ENCODE results near the gene PSMC3IP.

Gene PSMC3IP

GRCh38 chr17:42613699-42614295 lies 36.3 kb upstream of the PSMC3IP start:
- H3K36me3 ChIP-seq (ENCODE audit: control insufficient read depth in 2 of 2, insufficient read depth in 1 of 2, low read length in 2 of 2): peaks cover 32 to 56% of the 10 kb centered on the region in 2 experiments
- TF ChIP-seq ZNF223 (tag by site-specific recombination; IDR thresholded peaks at IDR 0.05): 0 out of 2 replicates have a peak, but pooled peaks have one; percentile 70
- 0 out of 2 replicates have a peak, but pooled peaks have one; percentile 18 for TF ChIP-seq ATF2 (tag by site-specific recombination; IDR thresholded peaks at IDR 0.05; ENCODE audit: low read depth)
- no peak for TF ChIP-seq ZNF19 (tag by site-specific recombination; IDR thresholded peaks at IDR 0.05; ENCODE audit: low read depth)
- TF ChIP-seq ZNF600 (tag by site-specific recombination; IDR thresholded peaks at IDR 0.05): no peak
- CTCF ChIA-PET: interaction anchor here (0.7 to 0.8 kb wide), 2 partner anchors 9 to 67 kb away, joined by 3 to 4 read pairs; no protein-coding TSS in a partner anchor
- H3K4me3 ChIP-seq (ENCODE audit: low read depth, low read length): no peak overlapping the region
- POLR2A ChIA-PET: interaction anchor here (1.1 kb wide), 1 partner anchor 10 kb away, joined by 3 read pairs; no protein-coding TSS in a partner anchor
- no peak overlapping the region for H3K27ac ChIP-seq (ENCODE audit: extremely low read depth, low read depth, low read length)
- H3K4me1 ChIP-seq (ENCODE audit: control insufficient read depth, insufficient read depth, low read length): no peaks in the 10 kb centered on the region
- no peaks in the 10 kb centered on the region for H3K9me3 ChIP-seq (ENCODE audit: control insufficient read depth, insufficient read depth, low read depth, low read length)

DNA sequence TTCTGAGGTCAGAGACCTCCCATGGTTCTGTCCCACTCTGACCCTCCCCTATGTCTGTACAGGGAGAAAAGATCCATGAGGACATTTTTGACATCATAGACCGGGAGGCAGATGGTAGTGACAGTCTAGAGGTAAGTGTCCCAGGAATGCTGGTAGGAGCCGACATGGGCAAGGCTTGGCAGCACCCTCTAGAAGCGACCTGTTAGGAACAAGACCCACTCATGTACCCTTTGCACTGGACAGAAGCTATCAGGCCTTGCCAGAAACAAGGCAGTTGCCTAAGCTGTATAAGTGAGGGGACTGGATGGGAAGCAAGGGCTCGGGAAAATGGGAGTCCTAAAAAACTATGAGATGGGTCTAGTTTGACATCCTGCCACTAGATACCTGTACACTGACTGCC lies 34.5 kb upstream of the PSMC3IP start:
- ChIA-PET CTCF (interaction anchor here (1.3 to 1.8 kb wide), 3 partner anchors 12 to 151 kb away, joined by 4 to 5 read pairs (median 5); no protein-coding TSS in a partner anchor), POLR2A (interaction anchor here (2.1 kb wide), 1 partner anchor 34 kb away, joined by 5 read pairs; no protein-coding TSS in a partner anchor)
- no peak for TF ChIP-seq ZSCAN5A (tag by site-specific recombination; IDR thresholded peaks at IDR 0.05)
- TF ChIP-seq YY2 (tag by site-specific recombination; IDR thresholded peaks at IDR 0.05): no peak
- TF ChIP-seq, protein P1, sequence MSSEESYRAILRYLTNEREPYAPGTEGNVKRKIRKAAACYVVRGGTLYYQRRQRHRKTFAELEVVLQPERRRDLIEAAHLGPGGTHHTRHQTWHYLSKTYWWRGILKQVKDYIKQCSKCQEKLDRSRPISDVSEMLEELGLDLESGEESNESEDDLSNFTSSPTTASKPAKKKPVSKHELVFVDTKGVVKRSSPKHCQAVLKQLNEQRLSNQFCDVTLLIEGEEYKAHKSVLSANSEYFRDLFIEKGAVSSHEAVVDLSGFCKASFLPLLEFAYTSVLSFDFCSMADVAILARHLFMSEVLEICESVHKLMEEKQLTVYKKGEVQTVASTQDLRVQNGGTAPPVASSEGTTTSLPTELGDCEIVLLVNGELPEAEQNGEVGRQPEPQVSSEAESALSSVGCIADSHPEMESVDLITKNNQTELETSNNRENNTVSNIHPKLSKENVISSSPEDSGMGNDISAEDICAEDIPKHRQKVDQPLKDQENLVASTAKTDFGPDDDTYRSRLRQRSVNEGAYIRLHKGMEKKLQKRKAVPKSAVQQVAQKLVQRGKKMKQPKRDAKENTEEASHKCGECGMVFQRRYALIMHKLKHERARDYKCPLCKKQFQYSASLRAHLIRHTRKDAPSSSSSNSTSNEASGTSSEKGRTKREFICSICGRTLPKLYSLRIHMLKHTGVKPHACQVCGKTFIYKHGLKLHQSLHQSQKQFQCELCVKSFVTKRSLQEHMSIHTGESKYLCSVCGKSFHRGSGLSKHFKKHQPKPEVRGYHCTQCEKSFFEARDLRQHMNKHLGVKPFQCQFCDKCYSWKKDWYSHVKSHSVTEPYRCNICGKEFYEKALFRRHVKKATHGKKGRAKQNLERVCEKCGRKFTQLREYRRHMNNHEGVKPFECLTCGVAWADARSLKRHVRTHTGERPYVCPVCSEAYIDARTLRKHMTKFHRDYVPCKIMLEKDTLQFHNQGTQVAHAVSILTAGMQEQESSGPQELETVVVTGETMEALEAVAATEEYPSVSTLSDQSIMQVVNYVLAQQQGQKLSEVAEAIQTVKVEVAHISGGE (tag by site-specific recombination; conservative IDR thresholded peaks at IDR 0.05; ENCODE audit: low read depth): no peak
- TF ChIP-seq ZNF629 (tag by site-specific recombination; IDR thresholded peaks at IDR 0.05): no peak
- no peak for TF ChIP-seq ZNF19 (tag by site-specific recombination; IDR thresholded peaks at IDR 0.05; ENCODE audit: low read depth)
- TF ChIP-seq ZNF501 (tag by site-specific recombination; IDR thresholded peaks at IDR 0.05): no peak
- no peak for TF ChIP-seq ZNF48 (tag by site-specific recombination; IDR thresholded peaks at IDR 0.05)
- no peak for TF ChIP-seq PRDM2 (tag by site-specific recombination; IDR thresholded peaks at IDR 0.05; ENCODE audit: borderline replicate concordance)
- no peak for TF ChIP-seq ZNF133 (tag by site-specific recombination; IDR thresholded peaks at IDR 0.05)
- no peak for TF ChIP-seq ZNF530 (tag by site-specific recombination; IDR thresholded peaks at IDR 0.05; ENCODE audit: low read depth)
- Histone ChIP-seq H3K36me3 (ENCODE audit: control insufficient read depth in 2 of 2, insufficient read depth in 1 of 2, low read length in 2 of 2) (peaks cover 29 to 49% of the 10 kb centered on the region in 2 experiments), H3K9me3 (ENCODE audit: control insufficient read depth, insufficient read depth, low read depth, low read length) (no peaks in the 10 kb centered on the region), H3K4me1 (ENCODE audit: control insufficient read depth, insufficient read depth, low read length) (0 out of 2 replicates have a peak, but pooled peaks cover 2% of the 10 kb centered on the region), H3K27ac (ENCODE audit: extremely low read depth, low read depth, low read length) (no peak overlapping the region), H3K4me3 (ENCODE audit: low read depth, low read length) (no peak overlapping the region)
